Measurements from ENCODE around the gene ZRANB3. TPM values are rescaled to one million over a fixed set of nuclear protein-coding genes. Genes with fewer than 3 reads are reported as not detected.
A peak's percentile ranks its signal among the peaks of the same experiment; 100 is the strongest.

ZRANB3 gene
- total RNA-seq, 1 experiment from 2014 or later, result 12.0 TPM

GRCh38 chr2:135531231-135532197 lies 496 bp upstream of the ZRANB3 start, which contains the start of gene R3HDM1 (continued):
- TF ChIP-seq ELF1 (IDR thresholded peaks at IDR 0.05; ENCODE audit: borderline replicate concordance, low read depth) (no peak), EZH2phosphoT487 (IDR thresholded peaks at IDR 0.05; ENCODE audit: borderline replicate concordance) (no peak), ZNF274 (IDR thresholded peaks at IDR 0.05; ENCODE audit: low read depth, low read length) (no peak), RAD21 (IDR thresholded peaks at IDR 0.05; ENCODE audit: low read depth) (peak; percentile 48)

- intact Hi-C loops (cut with micrococcal nuclease), result no loop called here
- H3K4me3 ChIP-seq (replicated peaks in 1 of 2; ENCODE audit: low read depth in 1 of 2, low read length in 2 of 2), result no peak overlapping the region
- H3K27ac ChIP-seq (ENCODE audit: low read depth, low read length), result no peak overlapping the region
- no peak for DNase-seq (ENCODE audit: low read depth, low spot score)
- H3K9me2 ChIP-seq (ENCODE audit: insufficient read depth), result no peaks in the 10 kb centered on the region
- peaks cover 11 to 29% of the 10 kb centered on the region in 2 experiments for H3K4me1 ChIP-seq (ENCODE audit: control insufficient read depth in 1 of 2, insufficient read depth in 2 of 2, low read length in 2 of 2)
- no peaks in the 10 kb centered on the region for H3K27me3 ChIP-seq (ENCODE audit: insufficient read depth, low read length)
- TF ChIP-seq MAX (IDR thresholded peaks at IDR 0.05) (no peak), ATF3 (IDR thresholded peaks at IDR 0.05) (no peak), EGR1 (IDR thresholded peaks at IDR 0.05; ENCODE audit: low read depth) (no peak), YY1 (IDR thresholded peaks at IDR 0.05; ENCODE audit: extremely low read depth, insufficient replicate concordance, low read depth, low read length) (no peak), CTCF (IDR thresholded peaks at IDR 0.05 in 2 of 3, conservative IDR thresholded peaks at IDR 0.05 in 1 of 3; ENCODE audit: borderline replicate concordance in 1 of 3, insufficient read depth in 1 of 3, low read depth in 2 of 3, low read length in 2 of 3) (no peak), ZFX (IDR thresholded peaks at IDR 0.05) (no peak)
- ChIA-PET CTCF (no interaction called here), RAD21 (ENCODE audit: low non-redundant PET in 1 of 2, low total read pairs in 2 of 2, uncharacterized antibody in 2 of 2, unreplicated experiment in 2 of 2) (no interaction called here), POLR2A (no interaction called here)
- no peak overlapping the region for H2AFZ ChIP-seq (ENCODE audit: low read depth, low read length, poor library complexity, severe bottlenecking)
- H3K36me3 ChIP-seq (ENCODE audit: control insufficient read depth in 1 of 2, insufficient read depth in 2 of 2, low read length in 2 of 2), result no peaks in the 10 kb centered on the region
- H3K79me2 ChIP-seq (ENCODE audit: insufficient read depth, low read length), result peaks cover 75% of the 10 kb centered on the region
- no peak overlapping the region for H3K9ac ChIP-seq (ENCODE audit: low read length)
- no peaks in the 10 kb centered on the region for H3K9me3 ChIP-seq (ENCODE audit: control insufficient read depth in 1 of 2, insufficient read depth in 1 of 2, low read depth in 1 of 2, low read length in 2 of 2)
- H4K20me1 ChIP-seq (ENCODE audit: insufficient read depth), result no peaks in the 10 kb centered on the region
- no peak overlapping the region; the same call in 1 of the 2 replicates for H3K4me2 ChIP-seq (ENCODE audit: low read length)
- BruUV-seq (replicated peaks), result no TSS peak
- ATAC-seq, result no peak
Observed at GRCh38 chr2:135528006-135528405, 3.0 kb downstream of the ZRANB3 start.

Measured in HCT116 (cell line).